ENCODE results near the gene UNKL.
"Not testable (repeated sequence)": the region's sequence is repeated elsewhere in the genome, so short reads cannot be mapped to it uniquely, and the experiment has no call there.

UNKL gene

GRCh38 chr16:1443403-1443973 is 29.0 kb upstream of the UNKL start:
- TF ChIP-seq CTCF (IDR thresholded peaks at IDR 0.05; ENCODE audit: control extremely low read depth, extremely low read depth, low read depth, missing control alignments), result no peak
- CTCF ChIA-PET, result interaction anchor here (3.2 kb wide), 1 partner anchor 14 kb away, joined by 9 read pairs; no protein-coding TSS in a partner anchor

GRCh38 chr16:1442697-1443096 is 28.2 kb upstream of the UNKL start:
- no peak for DNase-seq (ENCODE audit: extremely low spot score)
- POLR2A ChIA-PET, result no interaction called here
- CTCF ChIA-PET, result interaction anchor here (3.2 kb wide), 1 partner anchor 13 kb away, joined by 9 read pairs; no protein-coding TSS in a partner anchor
- no peak for TF ChIP-seq CTCF (IDR thresholded peaks at IDR 0.05; ENCODE audit: control extremely low read depth, extremely low read depth, low read depth, missing control alignments)

More at GRCh38 chr16:1443403-1443973, 29.0 kb upstream of the UNKL start:
- POLR2A ChIA-PET, result no interaction called here
- DNase-seq (ENCODE audit: extremely low spot score), result no peak

GRCh38 chr16:1441391-1441829 is 26.9 kb upstream of the UNKL start:
- DNase-seq (ENCODE audit: extremely low spot score), result no peak
- TF ChIP-seq CTCF (IDR thresholded peaks at IDR 0.05; ENCODE audit: control extremely low read depth, extremely low read depth, low read depth, missing control alignments), result no peak
- CTCF ChIA-PET, result interaction anchor here (1.2 to 3.2 kb wide), 2 partner anchors 12 to 78 kb away, joined by 3 to 9 read pairs; no protein-coding TSS in a partner anchor
- POLR2A ChIA-PET, result no interaction called here

GRCh38 chr16:1439699-1440074 is 25.2 kb upstream of the UNKL start:
- CTCF ChIA-PET, result interaction anchor here (1.2 kb wide), 1 partner anchor 9 kb away, joined by 4 read pairs; the partner anchor contains the start of gene PERCC1

GRCh38 chr16:1439058-1439698 is 24.7 kb upstream of the UNKL start:
- POLR2A ChIA-PET, result no interaction called here
- CTCF ChIA-PET, result interaction anchor here (1.2 kb wide), 1 partner anchor 9 kb away, joined by 4 read pairs; the partner anchor contains the start of gene PERCC1
- TF ChIP-seq CTCF (IDR thresholded peaks at IDR 0.05; ENCODE audit: control extremely low read depth, extremely low read depth, low read depth, missing control alignments), result no peak
- DNase-seq (ENCODE audit: extremely low spot score), result no peak

More at GRCh38 chr16:1439699-1440074, 25.2 kb upstream of the UNKL start:
- POLR2A ChIA-PET; DNase-seq (ENCODE audit: extremely low spot score): not testable (repeated sequence)

GRCh38 chr16:1438229-1439057 is 23.9 kb upstream of the UNKL start:
- CTCF ChIA-PET, result interaction anchor here (0.9 to 1.2 kb wide), 2 partner anchors 8 to 10 kb away, joined by 3 to 4 read pairs; partner anchors contain the start of gene PERCC1
- POLR2A ChIA-PET, result interaction anchor here (0.5 kb wide), 1 partner anchor 50 kb away, joined by 3 read pairs; no protein-coding TSS in a partner anchor

More at GRCh38 chr16:1438229-1439057, 23.9 kb upstream of the UNKL start:
- TF ChIP-seq CTCF (IDR thresholded peaks at IDR 0.05; ENCODE audit: control extremely low read depth, extremely low read depth, low read depth, missing control alignments), result no peak
- no peak for DNase-seq (ENCODE audit: extremely low spot score)

All from GM10248 (cell line).